Endodermal cell (in vitro differentiated cells): Measurements from ENCODE around the gene LTBP1. TPM values are rescaled to one million over a fixed set of nuclear protein-coding genes. Genes with fewer than 3 reads are reported as not detected.

Experiments
- DNase-seq: peaks from one replicate; pipeline ENCODE4 v3.0.0-alpha.2; 2017
- H3K27ac ChIP-seq: 2 replicates; pipeline ENCODE4 v1.5.1; 2013; ENCODE audit warnings: mild to moderate bottlenecking, low read depth, low read length, moderate library complexity
- H3K27me3 ChIP-seq: 2 replicates; pipeline ENCODE4 v1.6.1; 2013; ENCODE audit warnings: mild to moderate bottlenecking, low read length, moderate library complexity; ENCODE audit not compliant: insufficient read depth, control insufficient read depth, poor library complexity, severe bottlenecking
- H3K36me3 ChIP-seq: 2 replicates; pipeline ENCODE4 v1.7.0; 2013; ENCODE audit warnings: mild to moderate bottlenecking, low read length, moderate library complexity; ENCODE audit not compliant: control insufficient read depth, insufficient read depth
- H3K4me1 ChIP-seq: one replicate; pipeline ENCODE4 v1.7.0; 2013; ENCODE audit warnings: low read length; ENCODE audit not compliant: control insufficient read depth, insufficient read depth
- H3K4me3 ChIP-seq: 2 replicates; pipeline ENCODE4 v1.5.1; 2013; ENCODE audit warnings: mild to moderate bottlenecking, low read length, moderate library complexity
- H3K9ac ChIP-seq: 2 replicates; pipeline ENCODE4 v1.6.1; 2013; ENCODE audit warnings: mild to moderate bottlenecking, low read length, moderate library complexity; ENCODE audit not compliant: poor library complexity, severe bottlenecking; ENCODE audit errors: extremely low read depth
- H3K9me3 ChIP-seq: 2 replicates; pipeline ENCODE4 v1.6.1; 2013; ENCODE audit warnings: mild to moderate bottlenecking, low read length, moderate library complexity; ENCODE audit not compliant: control insufficient read depth
- H3K27ac Mint-ChIP-seq: 2 replicates; pipeline ENCODE4 v1.8.0; 2020; ENCODE audit warnings: mixed read lengths
- H3K27me3 Mint-ChIP-seq: 2 replicates; pipeline ENCODE4 v1.8.0; 2021; ENCODE audit warnings: mild to moderate bottlenecking, mixed read lengths; ENCODE audit not compliant: insufficient read depth
- H3K36me3 Mint-ChIP-seq: 2 replicates; pipeline ENCODE4 v1.8.0; 2020; ENCODE audit warnings: low read depth, mixed read lengths
- H3K4me1 Mint-ChIP-seq: 2 replicates; pipeline ENCODE4 v1.8.0; 2020; ENCODE audit warnings: mixed read lengths
- H3K4me3 Mint-ChIP-seq: 2 replicates; pipeline ENCODE4 v1.8.0; 2020; ENCODE audit warnings: mild to moderate bottlenecking, moderate library complexity, mixed read lengths
- H3K9me3 Mint-ChIP-seq: 2 replicates; pipeline ENCODE4 v1.8.0; 2020; ENCODE audit warnings: mild to moderate bottlenecking, mixed read lengths
- WGBS, 2 experiments: methylation state at CpG; one replicate each; pipeline versions ENCODE4 v1.1.5 to v1.1.7; 2013; ENCODE audit warnings: missing lambda C conversion rate in 2 of 2, mixed read lengths in 1 of 2; ENCODE audit not compliant: insufficient coverage in 1 of 2, insufficient read length in 1 of 2; 5-methylcytosine and 5-hydroxymethylcytosine counted together
- total RNA-seq, 2 donors: library from RNA; stranded (reverse); fragmentation: NEBNext Ultra II Directional in 1 of 2; extraction: Animal tissue kit (Norgen Biotek cat#: 25700) in 1 of 2; gene quantifications; 2 replicates in 1 of 2; 3 replicates in 1 of 2; pipeline ENCODE4 v1.2.1, GENCODE V29; 2021
- TF ChIP-seq, protein P1 (sequence below): fragments of 200-600 bp; sonication (generic); conservative IDR thresholded peaks from 2 replicates; pipeline ENCODE4 v1.5.0; 2021; ENCODE audit warnings: antibody characterized with exemption, mild to moderate bottlenecking

Gene LTBP1
- total RNA-seq, 2 donors from 2014 or later = 43.2 to 43.4 TPM

- Histone ChIP-seq H3K27me3 (peaks cover 7% of the 10 kb centered on the region), H3K4me1 (peaks cover under 1% of the 10 kb centered on the region), H3K9me3 (no peaks in the 10 kb centered on the region), H3K4me3 (no peak overlapping the region), H3K9ac (no peak overlapping the region), H3K36me3 (no peaks in the 10 kb centered on the region), H3K27ac (no peak overlapping the region)
- no peak for DNase-seq
- H3K27ac Mint-ChIP-seq = no peak overlapping the region
- WGBS, 2 experiments = 100% methylated on average over 1 of the region's 1 CpG; no CpG with 5 or more reads in 1 of the 2 experiments
- H3K4me3 Mint-ChIP-seq = no peak overlapping the region
- H3K9me3 Mint-ChIP-seq = peaks cover 4% of the 10 kb centered on the region
- H3K4me1 Mint-ChIP-seq = peaks cover 3% of the 10 kb centered on the region
- H3K27me3 Mint-ChIP-seq = peaks cover 12% of the 10 kb centered on the region
- H3K36me3 Mint-ChIP-seq = no peaks in the 10 kb centered on the region
- TF ChIP-seq, protein P1, sequence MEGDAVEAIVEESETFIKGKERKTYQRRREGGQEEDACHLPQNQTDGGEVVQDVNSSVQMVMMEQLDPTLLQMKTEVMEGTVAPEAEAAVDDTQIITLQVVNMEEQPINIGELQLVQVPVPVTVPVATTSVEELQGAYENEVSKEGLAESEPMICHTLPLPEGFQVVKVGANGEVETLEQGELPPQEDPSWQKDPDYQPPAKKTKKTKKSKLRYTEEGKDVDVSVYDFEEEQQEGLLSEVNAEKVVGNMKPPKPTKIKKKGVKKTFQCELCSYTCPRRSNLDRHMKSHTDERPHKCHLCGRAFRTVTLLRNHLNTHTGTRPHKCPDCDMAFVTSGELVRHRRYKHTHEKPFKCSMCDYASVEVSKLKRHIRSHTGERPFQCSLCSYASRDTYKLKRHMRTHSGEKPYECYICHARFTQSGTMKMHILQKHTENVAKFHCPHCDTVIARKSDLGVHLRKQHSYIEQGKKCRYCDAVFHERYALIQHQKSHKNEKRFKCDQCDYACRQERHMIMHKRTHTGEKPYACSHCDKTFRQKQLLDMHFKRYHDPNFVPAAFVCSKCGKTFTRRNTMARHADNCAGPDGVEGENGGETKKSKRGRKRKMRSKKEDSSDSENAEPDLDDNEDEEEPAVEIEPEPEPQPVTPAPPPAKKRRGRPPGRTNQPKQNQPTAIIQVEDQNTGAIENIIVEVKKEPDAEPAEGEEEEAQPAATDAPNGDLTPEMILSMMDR = no peak
These were observed 478.4 kb downstream of the LTBP1 start for GRCh38 chr2:33425161-33425560.

DNA sequence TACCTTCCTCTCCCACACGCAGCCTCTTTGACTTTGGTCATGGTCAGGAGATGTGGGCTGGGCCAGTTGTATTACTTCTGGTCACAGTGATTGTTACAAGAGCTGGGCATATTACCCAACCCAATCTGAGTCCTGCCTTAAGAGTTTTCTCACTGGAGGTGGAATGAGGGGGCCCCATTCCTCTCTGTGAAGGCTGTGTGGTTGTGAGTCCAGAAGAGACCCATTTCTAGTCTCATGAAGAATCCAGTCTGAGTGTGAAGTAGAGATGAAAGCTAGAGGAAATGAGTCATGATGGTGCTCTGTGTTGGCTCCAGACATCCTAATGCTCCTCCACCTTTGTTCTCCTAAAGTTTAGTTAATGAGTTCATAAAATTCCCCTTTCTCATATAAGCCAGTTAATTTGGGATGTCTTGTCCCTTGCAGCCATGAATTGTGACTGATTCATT, 478.9 kb downstream of the LTBP1 start:
- Mint-ChIP-seq H3K27me3 (peaks cover 9% of the 10 kb centered on the region), H3K4me1 (no peaks in the 10 kb centered on the region), H3K27ac (no peak overlapping the region), H3K36me3 (no peaks in the 10 kb centered on the region), H3K9me3 (peaks cover 4% of the 10 kb centered on the region), H3K4me3 (no peak overlapping the region)
- DNase-seq = no peak
- H3K9me3 ChIP-seq = no peaks in the 10 kb centered on the region
- no peak overlapping the region for H3K27ac ChIP-seq
- no peaks in the 10 kb centered on the region for H3K36me3 ChIP-seq
- peaks cover 5% of the 10 kb centered on the region for H3K27me3 ChIP-seq
- TF ChIP-seq, protein P1 = no peak
- H3K9ac ChIP-seq = no peak overlapping the region
- H3K4me3 ChIP-seq = no peak overlapping the region
- H3K4me1 ChIP-seq = no peaks in the 10 kb centered on the region
- WGBS, 2 experiments = 100% methylated on average over 1 of the region's 1 CpG; no CpG with 5 or more reads in 1 of the 2 experiments

GRCh38 chr2:33426666-33427231, 480.0 kb downstream of the LTBP1 start:
- Histone ChIP-seq H3K36me3 (no peaks in the 10 kb centered on the region), H3K4me3 (no peak overlapping the region), H3K27ac (no peak overlapping the region), H3K27me3 (no peaks in the 10 kb centered on the region), H3K4me1 (no peaks in the 10 kb centered on the region), H3K9ac (no peak overlapping the region), H3K9me3 (no peaks in the 10 kb centered on the region)
- peaks cover 2% of the 10 kb centered on the region for H3K27me3 Mint-ChIP-seq
- peaks cover 4% of the 10 kb centered on the region for H3K9me3 Mint-ChIP-seq
- H3K4me1 Mint-ChIP-seq = no peaks in the 10 kb centered on the region
- H3K4me3 Mint-ChIP-seq = no peak overlapping the region
- H3K27ac Mint-ChIP-seq = no peak overlapping the region
- TF ChIP-seq, protein P1 = no peak
- 81% methylated on average over 3 of the region's 3 CpGs; no CpG with 5 or more reads in 1 of the 2 experiments for WGBS, 2 experiments
- DNase-seq = no peak
- no peaks in the 10 kb centered on the region for H3K36me3 Mint-ChIP-seq
